GM04503 (cell line): ENCODE results near the gene DLGAP3.

Experiments
- DNase-seq: peaks from one replicate; pipeline ENCODE4 v3.0.0-alpha.2; 2012; ENCODE audit warnings: low read depth

Gene DLGAP3

GRCh38 chr1:34867415-34867814 lies 62.0 kb downstream of the DLGAP3 start:
- DNase-seq = no peak

GRCh38 chr1:34866762-34867109 lies 62.7 kb downstream of the DLGAP3 start:
- no peak for DNase-seq

- no peak for DNase-seq
These were observed 63.3 kb downstream of the DLGAP3 start for GRCh38 chr1:34865981-34866761.

- DNase-seq = no peak
These were observed 63.9 kb downstream of the DLGAP3 start for GRCh38 chr1:34865573-34865972.

- DNase-seq = no peak
These were observed 64.7 kb downstream of the DLGAP3 start for GRCh38 chr1:34864759-34865158.

GRCh38 chr1:34863501-34863900 lies 65.9 kb downstream of the DLGAP3 start:
- no peak for DNase-seq

GRCh38 chr1:34859446-34860200 lies 69.8 kb downstream of the DLGAP3 start, which contains the start of gene SMIM12:
TSS of gene SMIM12 (minus strand) at chr1:34859749. CDS start at chr1:34855977, 3,772 bp downstream.
- peak; percentile 78 for DNase-seq

GRCh38 chr1:34858901-34859445 lies 70.5 kb downstream of the DLGAP3 start:
- DNase-seq = no peak

GRCh38 chr1:34856697-34857096 lies 72.8 kb downstream of the DLGAP3 start:
- no peak for DNase-seq

GRCh38 chr1:34852677-34853217 lies 76.7 kb downstream of the DLGAP3 start:
- peak; percentile 60 for DNase-seq

GRCh38 chr1:34851431-34852105 lies 77.9 kb downstream of the DLGAP3 start:
- no peak for DNase-seq

- no peak for DNase-seq
These were observed 79.1 kb downstream of the DLGAP3 start for GRCh38 chr1:34850382-34850781.

GRCh38 chr1:34847094-34847493 lies 82.4 kb downstream of the DLGAP3 start:
- DNase-seq = no peak

- no peak for DNase-seq
These were observed 83.2 kb downstream of the DLGAP3 start for GRCh38 chr1:34846265-34846664.

GRCh38 chr1:34845131-34845901 lies 84.1 kb downstream of the DLGAP3 start:
- DNase-seq = no peak

- DNase-seq = no peak
These were observed 85.2 kb downstream of the DLGAP3 start for GRCh38 chr1:34844252-34844634.

- DNase-seq = no peak
These were observed 85.8 kb downstream of the DLGAP3 start for GRCh38 chr1:34843392-34844251.

GRCh38 chr1:34842952-34843371 lies 86.5 kb downstream of the DLGAP3 start:
- DNase-seq = no peak

GRCh38 chr1:34842073-34842472 lies 87.4 kb downstream of the DLGAP3 start:
- no peak for DNase-seq

GRCh38 chr1:34840426-34840825 lies 89.0 kb downstream of the DLGAP3 start:
- DNase-seq = no peak
